ENCODE measurements around the gene HNRNPH3. TPM values are rescaled to one million over a fixed set of nuclear protein-coding genes. Genes with fewer than 3 reads are reported as not detected.

HNRNPH3 gene
- total RNA-seq, 1 experiment from 2014 or later = 18.8 TPM

DNA sequence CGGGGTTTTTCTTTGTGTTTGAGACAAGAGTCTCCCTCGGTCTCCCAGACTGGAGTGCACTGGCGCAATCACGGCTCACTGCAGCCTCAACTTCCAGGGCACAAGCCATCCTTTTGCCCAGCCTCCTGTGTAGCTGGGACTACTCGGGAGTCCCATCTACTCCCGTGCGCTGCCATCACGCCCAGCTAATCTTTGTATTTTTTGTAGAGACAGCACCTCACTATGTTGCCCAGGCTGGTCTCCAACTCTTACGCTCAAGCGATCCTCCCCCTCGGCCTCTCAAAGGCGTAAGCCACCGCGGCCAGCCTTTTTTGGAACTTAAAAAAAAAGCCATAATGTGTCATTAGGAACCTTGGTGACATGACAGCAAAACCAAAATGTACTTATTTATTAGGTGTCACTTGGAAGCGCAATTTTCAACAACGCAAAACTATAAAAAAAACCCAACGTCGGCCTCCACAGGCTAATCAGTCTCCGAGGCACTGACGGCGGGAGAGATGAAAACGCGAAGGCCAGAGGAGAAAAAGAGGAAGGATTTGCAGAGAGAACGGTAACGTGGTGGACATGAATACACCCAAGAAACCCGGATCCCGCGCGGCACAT lies 911 bp upstream of the HNRNPH3 start:
- peak; percentile 42 for DNase-seq (ENCODE audit: low spot score)

DNA sequence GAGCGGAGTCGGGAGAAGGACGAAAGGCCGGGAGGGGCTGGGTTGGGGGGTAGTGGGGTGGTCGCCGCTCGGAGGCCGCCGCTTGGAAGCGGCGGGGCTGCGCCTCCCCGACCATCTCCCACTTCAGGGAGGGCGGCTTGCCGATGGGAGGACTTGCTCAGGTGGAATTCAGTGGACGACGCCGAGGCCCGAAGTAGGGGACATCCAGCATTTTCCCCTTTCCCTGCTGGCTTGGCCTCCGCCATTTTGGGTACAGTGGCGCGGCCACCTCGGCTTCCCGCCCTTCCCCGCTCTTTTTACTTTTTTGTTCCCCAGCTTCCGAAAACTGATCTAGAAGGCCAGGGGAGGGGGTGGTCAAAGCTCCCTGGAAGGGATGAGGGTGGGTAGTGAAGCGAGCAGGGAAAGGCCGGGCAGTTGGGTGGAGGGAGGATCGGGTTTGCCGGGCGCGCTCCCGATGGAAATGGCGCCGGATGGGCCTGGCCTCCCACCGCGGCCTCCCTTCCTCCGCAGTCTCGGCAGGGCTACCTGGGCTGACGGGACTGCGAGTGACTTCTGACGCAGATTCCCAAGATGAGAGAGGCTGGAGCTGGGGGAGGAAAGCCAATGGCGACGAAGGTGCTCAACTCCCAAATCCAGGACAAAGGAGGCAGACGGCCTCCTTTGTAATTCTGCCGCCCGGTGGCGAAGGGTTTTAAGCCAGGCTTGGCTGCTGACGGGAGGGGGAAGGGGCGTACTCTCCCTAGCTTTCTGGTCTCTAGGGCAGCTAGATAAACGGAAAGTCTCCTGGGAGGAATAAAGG lies 594 bp downstream of the HNRNPH3 start, which contains the start of gene PBLD:
Gene PBLD (minus strand): TSS at position 670 of the 799 bp plus-strand sequence. CDS start 26,084 bp downstream, outside the sequence.
- DNase-seq (ENCODE audit: low spot score) = peak; percentile 87

DNA sequence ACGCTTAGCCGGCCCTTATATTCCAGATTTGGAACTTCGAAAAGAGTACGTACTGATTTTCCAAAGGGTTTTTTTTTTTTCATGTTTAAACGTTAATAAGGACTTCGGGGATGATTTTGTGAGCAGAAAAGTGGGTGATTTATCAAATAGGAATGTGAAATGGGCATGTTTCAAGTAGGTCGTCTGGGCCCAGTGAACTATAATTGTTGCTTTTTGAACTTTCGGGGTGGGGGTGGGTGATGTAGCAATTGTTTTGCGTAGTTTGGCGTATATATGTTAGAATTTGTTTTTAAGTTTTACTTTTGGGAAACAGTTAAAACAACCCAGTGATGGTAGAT lies 1.2 kb downstream of the HNRNPH3 start:
- no peak for DNase-seq (ENCODE audit: low spot score)

DNA sequence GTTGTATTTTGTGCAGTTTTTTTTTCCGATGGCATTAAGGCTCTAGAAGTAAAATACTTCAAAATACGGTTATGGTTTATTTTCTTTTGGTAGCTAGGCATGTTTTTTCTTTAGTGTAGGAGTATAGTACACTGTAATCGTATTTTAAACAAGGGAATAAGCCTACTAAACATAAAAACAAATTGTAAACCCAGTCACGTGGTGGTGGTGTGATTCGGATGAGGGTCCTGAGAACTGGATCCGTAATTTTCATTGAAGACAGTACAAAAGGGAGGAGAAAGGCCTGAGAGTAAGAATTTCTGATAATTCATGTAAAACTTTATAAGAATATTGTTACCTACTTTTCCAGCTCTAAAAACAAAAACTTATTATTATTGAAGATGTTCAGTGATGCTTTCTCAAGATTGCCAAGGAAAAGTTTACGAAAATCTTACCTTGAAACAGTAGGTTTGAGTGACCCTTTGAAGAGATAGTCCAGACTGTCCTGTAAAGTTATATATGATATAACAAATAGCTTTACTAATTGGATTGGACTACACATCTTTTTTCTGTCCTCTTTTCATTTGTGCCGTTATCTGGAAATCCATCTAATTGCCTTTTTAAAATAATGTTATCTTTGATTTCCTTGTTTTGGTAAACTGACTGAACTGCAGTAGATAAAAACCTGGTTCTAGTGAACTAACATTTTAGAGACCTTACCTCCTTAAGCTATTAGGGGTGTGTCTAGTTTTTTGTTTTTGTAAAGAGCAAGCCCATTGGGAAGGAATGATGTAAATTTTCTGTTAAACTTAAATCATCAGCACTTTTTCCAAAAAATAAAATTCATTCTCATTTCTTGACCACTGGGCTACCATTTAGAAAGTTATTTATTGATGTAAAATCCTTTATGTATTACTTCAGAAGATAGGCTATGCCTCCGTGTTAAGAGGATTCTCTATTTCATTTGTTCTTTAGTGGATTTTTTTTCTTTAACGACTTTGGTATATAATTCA lies 1.9 kb downstream of the HNRNPH3 start:
- no peak for DNase-seq (ENCODE audit: low spot score)

DNA sequence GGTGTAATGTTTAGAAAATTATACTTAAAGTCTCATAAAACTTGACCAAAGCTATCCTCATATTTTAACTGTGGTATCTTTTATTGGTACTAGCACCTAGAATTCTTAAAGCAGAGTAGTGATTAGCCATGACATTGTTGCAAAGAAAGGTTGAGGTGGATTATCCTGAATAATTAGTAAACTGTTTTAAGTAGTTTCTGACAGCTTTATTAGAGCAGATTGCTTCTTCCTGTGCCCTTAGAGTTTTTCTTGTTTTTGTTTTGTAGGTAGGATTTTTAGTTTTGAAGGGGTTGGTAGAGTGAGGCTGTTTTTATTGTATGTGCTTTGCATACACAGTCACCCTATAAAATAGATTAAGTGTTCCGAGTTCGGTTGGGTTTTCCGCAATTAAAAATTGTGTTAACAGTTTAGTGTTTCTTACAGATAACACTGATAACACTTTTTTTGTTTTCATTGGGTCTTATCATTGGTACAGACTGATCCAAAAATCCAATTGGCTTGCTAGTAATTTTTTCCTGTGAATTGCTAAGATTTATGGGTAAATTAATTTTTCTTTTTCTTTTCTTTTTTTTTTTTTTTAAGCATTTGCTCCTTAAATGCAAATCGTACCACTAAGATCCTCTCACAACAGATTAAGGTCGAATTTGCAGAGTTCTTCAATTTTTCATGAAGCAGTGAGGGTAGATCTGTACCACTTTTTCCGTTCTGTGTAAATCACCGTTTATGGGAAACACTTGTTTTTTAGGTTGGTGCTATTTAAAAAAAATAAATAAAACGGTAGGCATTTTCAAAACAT lies 3.0 kb downstream of the HNRNPH3 start:
- DNase-seq (ENCODE audit: low spot score) = no peak

DNA sequence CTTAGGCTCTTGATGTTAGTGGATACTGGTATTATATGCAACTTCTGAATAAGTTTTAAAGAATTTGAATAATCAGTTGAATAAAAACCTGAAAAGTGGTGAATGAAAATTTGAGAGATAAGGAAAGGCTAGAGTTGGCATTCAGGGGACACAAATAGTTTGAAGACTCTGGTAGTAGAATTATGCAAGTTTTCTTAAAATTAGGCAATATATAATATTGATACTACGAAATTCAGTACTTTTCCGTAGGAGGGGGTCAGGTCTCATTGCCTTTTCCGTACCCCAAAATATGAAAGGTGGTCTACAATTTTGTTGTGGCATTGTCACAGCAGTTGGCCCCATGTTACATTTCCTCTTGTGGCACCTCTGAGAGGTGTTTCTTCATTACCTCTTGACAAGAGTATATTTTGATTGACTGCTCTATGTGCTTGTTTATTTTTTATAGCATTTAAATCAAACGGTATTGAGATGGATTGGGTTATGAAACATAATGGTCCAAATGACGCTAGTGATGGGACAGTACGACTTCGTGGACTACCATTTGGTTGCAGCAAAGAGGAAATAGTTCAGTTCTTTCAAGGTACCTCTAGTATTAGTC lies 5.0 kb downstream of the HNRNPH3 start:
- DNase-seq (ENCODE audit: low spot score) = no peak

DNA sequence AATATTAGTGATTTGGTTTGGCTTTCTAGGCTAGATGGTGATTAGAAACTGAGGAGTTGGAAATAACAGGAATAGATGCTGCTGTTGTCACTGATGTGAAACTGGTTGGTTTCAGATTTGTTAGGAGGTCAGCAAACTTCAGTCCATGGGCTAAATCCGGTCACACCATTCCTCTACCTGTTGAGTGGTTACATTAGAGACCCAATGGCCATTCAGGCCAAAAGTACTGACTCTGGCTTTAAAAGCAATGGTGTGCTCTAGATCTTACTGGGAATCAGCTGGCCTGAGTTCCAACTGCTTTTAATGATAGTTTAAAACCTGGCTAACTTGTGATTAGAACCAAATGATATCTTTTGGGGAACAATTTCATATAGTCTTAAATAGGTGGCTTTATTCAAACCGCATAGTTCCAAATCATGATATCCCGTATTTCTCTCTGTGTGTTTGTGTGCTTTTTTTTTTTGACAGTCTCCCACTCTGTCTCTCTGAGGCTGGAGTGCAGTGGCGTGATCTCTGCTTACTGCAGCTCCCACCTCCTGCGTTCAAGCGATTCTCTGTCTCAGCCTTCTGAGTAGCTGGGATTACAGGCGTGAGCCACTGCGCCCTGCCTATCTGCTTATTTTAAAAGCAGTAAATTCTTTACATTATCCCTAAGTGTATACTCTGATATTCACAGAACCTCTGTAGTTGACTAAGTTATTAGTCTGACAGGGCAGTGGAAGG lies 8.7 kb downstream of the HNRNPH3 start:
- no peak for DNase-seq (ENCODE audit: low spot score)

DNA sequence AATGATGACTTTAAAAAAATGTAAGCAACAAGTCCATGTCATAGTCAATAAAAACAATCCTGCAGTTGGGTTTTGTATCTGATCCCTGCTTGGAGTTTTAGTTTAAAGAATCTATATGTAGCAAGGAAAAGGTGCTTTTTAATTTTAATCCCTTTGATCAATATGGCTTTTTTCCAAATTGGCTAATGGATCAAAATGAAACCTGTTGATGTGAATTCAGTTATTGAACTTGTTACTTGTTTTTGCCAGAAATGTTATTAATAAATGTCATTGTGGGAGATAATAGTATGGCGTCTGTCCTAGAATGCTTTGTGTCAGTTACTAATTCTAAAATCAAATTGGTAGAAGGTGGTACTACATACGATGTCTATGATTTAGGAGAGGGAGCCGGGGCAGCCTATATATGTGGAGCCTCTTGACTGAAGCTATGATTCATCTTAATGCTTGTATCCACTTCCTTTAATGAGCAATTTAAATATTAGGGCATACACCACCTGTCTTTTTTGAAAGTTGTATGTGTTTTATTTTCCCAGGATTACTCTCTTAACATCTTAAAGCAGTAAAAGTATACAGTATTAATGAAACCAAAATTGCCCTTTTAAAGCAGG lies 11.1 kb downstream of the HNRNPH3 start:
- DNase-seq (ENCODE audit: low spot score) = no peak

DNA sequence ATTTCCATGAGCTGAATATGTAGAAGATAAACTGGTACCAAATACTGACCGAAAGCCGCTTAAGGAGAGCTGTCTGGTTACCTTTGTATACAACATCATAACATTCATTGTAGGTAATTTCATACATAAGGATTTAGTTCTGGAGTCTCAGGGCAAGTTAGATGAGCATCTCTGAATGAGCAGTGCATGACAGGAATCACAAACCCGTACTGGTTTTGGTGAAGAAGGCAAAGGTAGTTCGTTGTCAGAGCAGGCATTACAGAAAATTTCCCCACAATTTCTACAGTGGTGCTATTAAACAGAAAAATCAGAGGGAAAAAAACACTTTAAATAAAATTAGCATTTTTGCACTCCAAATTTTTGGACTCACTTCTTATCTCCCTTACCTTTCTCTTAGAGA lies 13.8 kb downstream of the HNRNPH3 start:
- DNase-seq (ENCODE audit: low spot score) = no peak

DNA sequence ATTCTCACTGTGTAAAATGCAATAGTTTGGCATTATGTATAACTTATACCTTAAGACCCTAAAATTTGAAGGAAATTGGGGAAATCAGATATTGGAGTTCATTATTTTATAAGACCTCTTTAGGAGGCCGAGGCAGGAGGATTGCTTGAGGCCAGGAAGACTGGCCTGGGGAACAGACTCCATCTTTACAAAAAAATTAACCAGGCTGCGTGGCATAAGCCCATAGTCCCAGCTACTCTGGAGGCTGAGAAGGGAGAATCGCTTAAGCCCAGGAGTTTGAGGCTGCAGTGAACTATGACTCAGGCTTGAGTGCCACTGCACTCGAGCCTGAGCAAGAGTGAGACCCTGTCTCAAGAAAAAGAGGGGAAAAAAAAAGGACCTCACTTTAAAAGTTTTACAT lies 14.9 kb downstream of the HNRNPH3 start:
- DNase-seq (ENCODE audit: low spot score) = no peak

DNA sequence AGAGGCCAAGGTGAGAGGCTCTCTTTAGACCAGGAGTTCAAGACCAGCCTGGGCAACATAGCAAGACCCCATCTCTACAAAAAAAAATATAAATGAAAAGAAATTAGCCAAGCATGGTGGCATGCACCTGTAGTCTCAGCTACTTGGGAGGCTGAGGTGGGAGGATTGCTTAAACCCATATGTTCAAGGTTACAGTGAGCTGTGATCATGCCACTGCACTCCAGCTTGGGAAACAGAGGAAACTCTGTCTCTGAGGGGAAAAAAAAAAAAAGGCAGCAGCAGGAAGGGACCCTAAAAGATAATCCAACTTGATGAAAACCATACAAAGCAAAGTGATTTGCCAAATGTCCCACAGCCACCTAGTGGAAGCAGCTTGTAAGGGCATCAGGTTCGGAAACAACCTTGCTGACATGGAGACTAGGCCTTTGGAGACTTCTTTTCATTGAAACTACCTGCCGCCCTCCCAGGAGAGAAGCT lies 16.4 kb downstream of the HNRNPH3 start:
- DNase-seq (ENCODE audit: low spot score) = peak; percentile 61

DNA sequence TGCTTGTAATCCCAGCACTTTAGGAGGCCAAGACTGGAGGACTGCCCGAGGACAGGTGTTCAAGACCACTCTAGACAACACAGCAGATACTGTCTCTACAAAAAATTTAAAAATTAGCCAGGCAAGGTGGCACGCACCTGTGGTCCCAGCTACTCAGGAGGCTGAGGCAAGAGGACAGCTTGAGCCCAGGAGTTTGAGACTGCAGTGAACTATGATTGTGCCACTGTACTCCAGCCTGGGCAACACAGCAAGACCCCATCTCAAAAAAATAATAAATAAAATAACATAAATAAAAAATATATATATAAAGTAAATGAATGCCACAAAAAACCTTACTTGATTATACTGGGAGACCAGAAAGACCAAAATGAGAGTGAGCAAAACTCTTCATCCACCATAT lies 21.7 kb downstream of the HNRNPH3 start:
- DNase-seq (ENCODE audit: low spot score) = no peak

DNA sequence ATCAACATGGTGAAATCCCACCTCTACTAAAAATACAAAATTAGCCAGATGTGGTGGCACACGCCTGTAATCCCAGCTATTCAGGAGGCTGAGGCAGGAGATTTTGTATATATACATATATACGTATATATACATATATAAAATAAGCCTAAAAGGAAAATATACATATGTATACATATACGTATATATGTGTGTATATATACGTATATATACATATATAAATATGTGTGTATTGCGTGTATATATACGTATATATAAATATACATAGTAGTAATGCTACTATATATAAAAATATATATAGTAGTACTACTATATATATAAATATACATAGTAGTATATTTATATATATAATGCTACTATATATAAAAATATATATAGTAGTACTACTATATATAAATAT lies 27.3 kb downstream of the HNRNPH3 start:
- no peak for DNase-seq (ENCODE audit: low spot score)

DNA sequence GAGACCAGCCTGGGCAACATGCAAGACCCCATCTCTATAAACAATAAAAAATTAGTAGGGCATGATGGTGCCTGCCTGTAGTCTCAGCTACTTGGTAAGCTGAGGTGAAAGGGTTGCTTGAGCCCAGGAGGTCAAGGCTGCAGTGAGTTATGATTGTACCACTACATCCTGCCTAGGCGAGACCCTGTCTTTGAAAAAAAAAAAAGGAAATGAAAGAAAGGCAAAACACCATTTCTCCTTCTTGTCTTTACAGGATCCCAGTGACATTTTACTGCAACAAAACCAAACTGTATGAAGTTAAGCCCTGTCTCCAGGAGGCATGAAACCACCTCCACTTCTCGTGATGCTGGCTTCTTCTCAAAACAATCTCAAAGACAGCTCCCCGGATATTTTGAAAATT lies 30.7 kb downstream of the HNRNPH3 start:
- DNase-seq (ENCODE audit: low spot score) = no peak

DNA sequence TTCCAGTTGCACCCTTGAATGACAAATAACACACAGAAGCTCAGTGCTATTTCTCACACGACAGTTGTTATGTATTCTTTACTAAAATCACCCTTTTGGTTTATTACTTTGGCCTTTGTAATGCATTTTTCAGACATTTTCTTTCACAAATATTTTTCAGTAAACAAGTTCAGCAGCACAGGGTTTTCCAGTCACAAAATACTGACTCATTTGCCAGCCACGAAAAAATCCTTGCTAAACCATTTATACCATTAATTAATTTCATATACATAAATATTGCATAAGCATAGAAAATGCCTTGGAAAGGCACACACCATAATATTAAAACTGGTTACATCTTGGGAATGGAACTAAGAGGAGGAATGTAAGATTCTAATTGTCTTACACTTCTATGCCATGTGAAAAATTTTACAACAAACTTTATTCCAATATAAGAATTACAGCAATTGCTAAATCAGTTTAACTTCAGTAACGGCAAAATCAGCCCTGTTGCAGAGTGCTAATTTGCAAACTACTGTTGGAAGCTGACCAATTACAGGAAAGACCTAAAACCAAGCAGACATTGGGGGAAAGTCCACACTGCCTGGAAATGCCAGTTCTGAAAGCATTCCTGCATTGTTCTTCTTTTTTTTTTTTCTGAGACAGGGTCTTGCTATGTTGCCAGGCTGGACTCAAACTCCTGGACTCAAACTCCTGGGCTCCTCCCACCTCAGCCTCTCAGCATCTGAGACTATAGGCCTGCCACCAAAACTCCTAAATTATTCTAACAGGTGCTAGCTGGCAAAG lies 32.4 kb downstream of the HNRNPH3 start:
- DNase-seq (ENCODE audit: low spot score) = no peak

DNA sequence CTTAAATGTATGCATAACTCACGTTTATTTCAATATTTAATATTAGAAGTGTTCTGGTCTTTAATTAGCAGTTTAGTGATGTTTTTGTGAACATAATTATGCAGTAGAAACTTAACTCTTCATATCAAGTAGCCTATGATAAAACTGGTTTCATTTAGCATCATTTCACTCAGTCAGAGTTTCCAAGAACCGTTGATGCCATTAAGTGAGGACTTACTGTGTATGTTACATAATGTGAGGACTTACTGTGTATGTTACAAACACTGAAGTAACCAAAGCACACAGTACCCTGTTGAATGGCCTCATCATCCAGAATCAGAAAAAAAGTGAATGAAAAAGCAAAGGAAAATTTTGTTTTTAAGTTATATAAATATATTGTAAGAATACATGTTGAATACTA lies 33.7 kb downstream of the HNRNPH3 start:
- no peak for DNase-seq (ENCODE audit: low spot score)

DNA sequence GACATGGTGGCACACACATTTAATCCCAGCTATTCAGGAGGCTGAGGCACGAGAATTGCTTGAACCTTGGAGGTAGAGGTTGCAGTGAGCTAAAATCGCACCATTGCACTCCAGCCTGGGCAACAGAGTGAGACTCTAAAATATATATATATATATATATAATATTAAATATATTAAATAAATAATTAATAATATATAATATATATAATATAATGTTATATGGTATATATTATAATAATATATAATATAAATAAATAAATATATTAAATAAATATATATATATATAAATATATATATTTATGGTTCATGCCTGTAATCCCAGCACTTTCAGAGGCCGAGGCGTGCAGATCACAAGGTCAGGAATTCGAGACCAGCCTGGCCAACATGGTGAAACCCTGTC lies 34.7 kb downstream of the HNRNPH3 start:
- no peak for DNase-seq (ENCODE audit: low spot score)

DNA sequence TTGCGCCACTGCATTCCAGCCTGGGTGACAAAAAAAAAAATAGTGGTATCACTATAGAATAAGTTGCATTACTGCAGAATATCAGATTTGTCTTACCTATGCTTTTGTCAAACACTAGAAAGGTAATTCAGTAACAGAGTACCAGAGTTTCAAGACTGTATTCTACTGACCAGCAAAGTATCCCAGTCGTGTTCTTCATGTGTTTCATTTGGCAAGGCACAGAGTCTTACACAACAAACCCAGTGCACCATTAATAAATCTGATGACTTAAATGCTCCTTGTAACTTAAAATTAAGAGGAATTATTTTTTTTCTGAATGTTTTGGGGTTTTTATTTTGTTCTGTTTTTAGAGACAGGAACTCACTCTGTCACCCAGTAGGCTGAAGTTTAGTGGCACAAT lies 35.3 kb downstream of the HNRNPH3 start:
- DNase-seq (ENCODE audit: low spot score) = no peak

DNA sequence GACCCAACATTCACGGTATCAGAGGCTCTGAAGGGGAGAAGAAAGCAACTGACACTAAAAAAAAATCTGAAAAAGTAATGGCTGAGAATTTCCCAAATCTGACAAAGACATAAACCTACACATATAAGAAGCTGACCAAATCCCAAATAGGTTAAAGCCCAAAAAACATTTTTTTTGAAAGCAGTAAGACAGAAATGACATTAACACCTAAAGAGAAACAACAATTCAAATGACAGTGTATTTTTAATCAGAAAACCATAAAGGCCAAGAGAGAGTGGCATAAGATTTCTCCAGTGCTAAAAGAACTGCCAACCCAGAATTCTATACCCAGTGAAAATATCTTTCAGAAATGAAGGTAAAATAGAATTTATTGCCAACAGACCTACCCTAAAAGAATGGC lies 39.7 kb downstream of the HNRNPH3 start:
- DNase-seq (ENCODE audit: low spot score) = no peak

Measured in HT-29 (cell line).